HG03521 (cell line): ENCODE measurements around the gene SLC1A2.
A peak's percentile ranks its signal among the peaks of the same experiment; 100 is the strongest.

ENCODE experiments used
- ATAC-seq: cut with Tn5 transposase; IDR thresholded peaks from one replicate; pipeline ENCODE4 v1.9.1; 2021; ENCODE audit warnings: mild to moderate bottlenecking, moderate library complexity; ENCODE audit not compliant: unreplicated experiment

The SLC1A2 gene

DNA sequence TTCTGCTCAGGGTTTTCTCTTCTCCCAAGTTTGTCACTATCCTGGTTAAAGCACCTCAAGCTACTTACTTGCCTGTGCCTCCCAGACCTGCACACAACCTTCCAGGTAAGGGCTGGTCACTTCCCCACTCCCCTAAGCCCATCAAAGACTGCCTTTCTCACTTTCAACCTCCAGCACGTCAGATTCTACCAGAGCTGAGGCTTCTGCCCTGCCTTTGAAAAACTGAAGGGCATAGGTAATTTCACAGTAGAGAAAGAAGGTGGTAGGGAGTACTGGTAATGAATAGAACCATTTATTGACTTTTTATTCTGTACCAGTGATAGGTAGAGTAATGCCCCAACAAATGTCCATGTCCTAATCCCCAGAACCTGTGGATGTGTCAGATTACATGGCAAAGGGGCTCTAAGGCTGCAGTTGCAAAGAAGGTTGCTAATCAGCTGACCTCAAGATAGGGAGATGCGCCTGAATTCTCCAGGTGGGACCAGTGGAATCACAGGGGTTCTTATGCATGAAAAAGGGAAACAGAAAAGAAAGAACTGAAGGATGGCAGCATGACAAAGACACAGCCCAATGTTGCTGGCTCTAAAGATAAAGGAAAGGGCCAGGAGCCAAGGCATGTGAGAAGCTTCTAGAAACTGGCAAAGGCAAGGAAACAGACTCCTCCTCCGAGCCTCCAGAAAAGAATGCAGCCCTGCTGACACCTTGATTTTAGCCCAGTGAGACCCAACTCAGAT, 89.0 kb downstream of the SLC1A2 start:
- no peak for ATAC-seq

GRCh38 chr11:35327829-35328228, 91.5 kb downstream of the SLC1A2 start:
- no peak for ATAC-seq

DNA sequence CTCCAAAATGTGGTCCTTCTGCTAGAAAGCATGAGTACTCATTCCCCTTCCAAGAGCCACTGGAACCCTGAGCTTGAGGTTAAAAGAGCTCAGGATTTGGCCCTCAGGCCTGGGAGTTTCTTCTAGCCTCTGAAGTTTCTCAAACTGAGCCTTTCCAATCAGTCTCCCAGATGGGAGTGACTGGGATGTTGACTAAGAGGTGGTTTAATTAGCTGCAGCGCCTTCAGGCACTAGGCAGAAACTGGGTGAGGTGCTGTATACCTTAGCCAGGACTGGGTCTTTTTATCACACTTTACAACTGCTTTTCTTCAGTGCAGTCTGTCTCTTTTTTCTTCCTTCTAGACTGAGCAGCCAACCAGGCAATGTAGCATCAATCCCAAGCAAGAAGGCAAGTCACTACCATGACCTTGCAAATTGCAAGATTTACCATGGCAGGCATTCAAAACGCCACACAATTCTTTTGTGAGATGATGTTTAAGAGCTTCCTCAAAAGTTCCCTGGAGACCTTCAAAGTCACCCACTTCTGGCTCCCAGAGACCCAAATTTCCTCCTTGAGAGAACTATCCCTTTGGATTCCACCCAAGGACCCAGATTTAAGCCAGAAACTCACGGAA, 93.0 kb downstream of the SLC1A2 start:
- no peak for ATAC-seq

DNA sequence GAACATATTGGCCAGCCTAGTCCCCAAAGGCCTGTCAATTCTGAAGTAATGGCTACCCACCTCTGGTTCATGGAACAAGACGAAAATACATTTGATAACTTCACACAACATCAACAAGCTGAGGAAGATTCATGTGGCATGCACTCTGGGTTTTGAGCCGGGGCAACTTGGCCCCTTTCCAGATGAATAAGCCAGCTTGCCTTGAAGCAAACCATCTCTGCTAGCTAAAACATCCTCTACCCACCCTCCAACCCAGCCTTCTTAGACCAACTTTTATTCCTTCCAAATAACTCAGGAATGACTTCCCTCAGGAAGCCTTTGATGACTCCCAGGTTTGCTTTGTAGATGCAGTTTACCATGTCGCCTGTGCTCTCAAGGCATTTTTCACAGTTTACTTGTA, 94.4 kb downstream of the SLC1A2 start:
- ATAC-seq: no peak

GRCh38 chr11:35324183-35324886, 95.0 kb downstream of the SLC1A2 start:
- no peak for ATAC-seq

DNA sequence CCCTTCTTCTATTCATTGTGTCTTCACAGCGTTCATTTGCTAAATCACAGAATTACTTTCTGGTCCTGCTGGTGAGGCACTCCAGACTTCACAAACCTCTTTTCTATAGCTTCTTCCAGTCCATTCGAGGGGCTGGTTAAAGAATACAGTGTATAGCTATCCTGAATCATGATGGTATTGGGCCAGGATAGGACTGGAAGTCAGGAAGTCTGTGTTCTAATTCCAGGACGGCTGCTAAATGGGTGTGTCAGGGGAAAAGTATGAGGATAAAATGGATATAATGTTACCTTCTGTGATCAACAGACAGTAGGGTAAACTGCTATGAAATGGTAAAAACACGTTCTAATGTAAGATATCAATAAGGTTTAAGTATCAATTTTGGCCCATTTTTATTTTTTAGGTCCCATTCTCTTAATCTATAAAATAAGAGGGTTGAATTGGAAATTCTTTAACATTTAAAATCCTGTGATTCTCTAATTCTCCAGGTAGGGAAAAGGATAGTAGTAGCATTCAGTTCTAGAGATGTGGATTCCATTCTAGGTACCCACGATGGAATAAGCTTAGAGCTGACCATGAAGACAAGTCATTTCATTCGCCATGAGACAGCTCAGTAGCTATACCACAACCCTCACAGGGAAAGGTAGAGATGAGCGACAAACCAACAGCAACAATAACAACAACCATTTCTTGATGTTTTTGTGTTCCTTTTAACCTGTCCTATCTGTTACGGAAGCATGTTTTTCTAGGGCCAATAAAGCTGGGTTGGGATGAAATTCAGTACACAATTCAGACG, 96.1 kb downstream of the SLC1A2 start:
- no peak for ATAC-seq

GRCh38 chr11:35322318-35322979, 96.9 kb downstream of the SLC1A2 start:
- no peak for ATAC-seq

- ATAC-seq: no peak
These were observed 97.6 kb downstream of the SLC1A2 start for GRCh38 chr11:35321532-35322317.

DNA sequence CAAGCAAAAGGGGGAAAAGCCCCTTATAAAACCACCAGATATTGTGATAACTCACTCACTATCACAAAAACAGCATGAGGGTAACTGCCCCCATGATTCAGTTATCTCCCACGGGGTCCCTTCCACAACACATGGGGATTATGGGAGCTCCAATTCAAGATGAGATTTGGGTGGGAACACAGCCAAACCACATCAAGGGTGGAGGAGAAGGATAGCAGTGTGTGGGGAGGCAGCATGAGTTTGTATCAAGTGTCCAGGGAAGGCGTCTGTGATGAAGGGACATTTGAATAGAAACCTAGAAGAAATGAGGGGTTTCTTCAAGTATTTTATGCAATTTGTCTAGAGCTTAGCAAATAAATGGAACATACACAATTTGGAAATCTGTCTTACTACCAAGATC, 98.2 kb downstream of the SLC1A2 start:
- no peak for ATAC-seq

DNA sequence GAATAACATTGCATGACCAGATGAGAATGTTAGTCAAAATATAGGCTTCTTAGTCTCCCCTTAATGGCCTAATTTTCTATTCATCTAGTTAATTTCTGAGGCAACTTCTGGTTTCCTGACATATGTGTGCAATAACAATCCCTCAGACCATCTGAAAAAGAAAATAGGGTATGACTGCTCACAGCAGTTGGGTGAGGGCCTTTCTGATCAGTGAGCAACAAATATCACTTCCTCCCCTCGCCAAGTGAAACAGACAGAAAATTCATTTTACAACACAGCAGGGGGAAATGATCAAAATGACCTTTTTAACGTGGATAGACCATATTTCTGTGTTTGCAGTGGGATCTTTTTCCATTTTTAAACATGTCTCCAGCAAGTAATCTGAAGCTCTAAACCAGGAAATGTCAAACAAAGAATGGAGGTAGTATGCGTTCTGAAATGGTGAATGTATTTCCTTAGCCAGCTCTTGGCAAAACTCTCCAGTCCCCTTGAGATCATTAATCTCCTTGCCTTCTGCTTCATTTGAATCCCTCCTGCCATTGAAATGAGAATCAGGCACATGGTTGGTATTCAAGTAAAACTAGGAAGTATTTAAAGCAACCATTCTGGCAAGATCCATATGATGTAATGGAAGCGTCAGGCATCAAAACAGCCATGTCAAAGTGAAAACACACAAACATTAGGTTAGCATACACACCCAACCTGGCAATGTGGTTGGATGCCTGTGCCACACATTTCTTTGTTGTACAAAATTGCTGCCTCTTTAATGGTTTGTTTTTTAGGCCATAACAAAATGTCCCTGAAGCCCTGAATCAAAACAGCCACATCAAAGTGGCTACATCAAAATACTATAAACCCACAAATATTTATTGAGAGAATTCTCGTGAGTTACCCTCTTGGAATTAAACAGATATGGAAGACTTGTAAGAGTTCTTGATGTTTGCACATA, 100.1 kb downstream of the SLC1A2 start:
- no peak for ATAC-seq

GRCh38 chr11:35318309-35318708, 101.0 kb downstream of the SLC1A2 start:
- no peak for ATAC-seq

GRCh38 chr11:35317253-35317652, 102.1 kb downstream of the SLC1A2 start:
- ATAC-seq: no peak

DNA sequence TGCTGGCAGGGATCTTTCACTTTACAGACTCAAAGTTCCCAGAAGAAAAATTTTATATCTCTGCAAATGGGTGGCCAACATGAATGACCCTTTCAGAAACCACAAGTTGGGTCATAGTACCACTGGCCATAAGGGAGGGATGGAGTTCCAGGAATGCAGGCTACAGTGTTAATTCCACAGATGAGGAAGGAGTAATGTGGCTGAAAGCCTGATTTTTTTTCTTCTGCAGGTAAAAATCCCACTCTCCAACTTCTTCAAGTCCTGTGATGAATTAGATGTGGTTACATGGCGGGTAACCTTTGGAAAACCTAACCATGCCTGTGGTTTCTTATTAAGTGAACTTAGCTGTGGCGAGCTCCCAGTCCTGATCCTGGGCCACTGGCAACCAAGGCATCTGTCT, 103.2 kb downstream of the SLC1A2 start:
- ATAC-seq: no peak

GRCh38 chr11:35313760-35314153, 105.6 kb downstream of the SLC1A2 start:
- peak; percentile 12 for ATAC-seq

GRCh38 chr11:35313066-35313759, 106.1 kb downstream of the SLC1A2 start:
- peak; percentile 79 for ATAC-seq

DNA sequence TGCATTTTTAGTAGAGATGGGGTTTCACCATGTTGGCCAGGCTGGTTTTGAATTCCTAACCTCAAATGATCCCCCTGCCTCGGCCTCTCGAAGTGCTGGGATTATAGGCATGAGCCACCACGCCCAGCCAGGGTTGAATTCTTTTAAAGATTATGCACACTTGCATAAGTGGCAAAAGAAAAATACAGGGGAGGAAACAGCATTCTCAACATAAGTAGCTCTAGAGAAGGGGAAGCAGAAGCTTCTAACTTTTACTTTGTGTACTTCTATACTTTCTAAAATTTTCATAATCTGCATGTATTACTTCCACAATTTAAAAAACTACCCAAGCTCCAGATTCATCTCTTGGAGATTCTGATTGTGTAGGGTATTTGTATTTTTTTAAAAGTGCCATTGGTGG, 108.0 kb downstream of the SLC1A2 start:
- no peak for ATAC-seq

GRCh38 chr11:35308157-35308556, 111.2 kb downstream of the SLC1A2 start:
- ATAC-seq: no peak

DNA sequence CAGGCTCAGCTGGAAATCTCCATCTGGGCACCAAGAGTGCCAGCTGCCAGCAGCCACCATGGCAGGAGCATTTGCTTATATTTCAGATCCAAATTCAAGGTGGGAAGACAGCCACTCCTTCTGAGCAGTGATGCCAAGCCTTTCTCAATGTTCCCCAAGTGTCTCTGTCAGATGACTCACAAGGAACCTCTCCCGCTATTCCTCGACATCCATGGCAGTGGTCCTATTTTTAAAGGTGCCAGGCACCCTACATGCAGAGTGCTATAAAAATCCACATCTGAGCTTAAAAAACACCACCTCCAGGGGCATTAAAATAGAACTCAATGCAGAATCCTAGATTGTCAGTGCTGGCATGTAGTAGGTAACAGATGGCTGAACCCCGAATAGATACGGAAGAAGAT, 112.1 kb downstream of the SLC1A2 start:
- ATAC-seq: no peak
